ENCODE data around the gene ARHGAP6.

Gene ARHGAP6

DNA sequence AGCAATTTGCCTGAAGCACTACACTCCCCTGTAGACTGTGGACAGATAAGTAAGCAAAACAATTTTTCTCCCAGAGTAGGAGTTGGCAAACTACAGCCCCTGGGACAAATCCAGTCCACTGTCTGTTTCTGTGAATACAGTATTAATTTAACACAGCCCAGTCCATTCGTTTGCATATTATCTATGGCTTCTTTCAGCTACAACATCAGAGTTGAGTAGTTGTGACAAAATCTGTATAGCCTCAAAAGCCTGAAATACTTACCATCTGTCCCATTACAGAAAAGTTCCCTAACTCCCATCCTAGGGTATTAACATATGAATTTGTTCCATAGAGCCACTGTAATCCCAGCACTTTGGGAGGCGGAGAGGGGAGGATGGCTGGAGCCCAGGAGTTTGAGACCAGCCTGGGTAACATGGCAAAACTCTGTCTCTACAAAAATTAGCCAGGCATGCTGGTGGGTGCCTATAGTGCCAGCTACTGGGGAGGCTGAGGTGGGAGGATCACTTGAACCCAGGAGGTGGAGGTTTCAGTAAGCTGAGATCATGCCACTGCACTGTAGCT is 319.5 kb downstream of the ARHGAP6 start:
- no peak for DNase-seq

DNA sequence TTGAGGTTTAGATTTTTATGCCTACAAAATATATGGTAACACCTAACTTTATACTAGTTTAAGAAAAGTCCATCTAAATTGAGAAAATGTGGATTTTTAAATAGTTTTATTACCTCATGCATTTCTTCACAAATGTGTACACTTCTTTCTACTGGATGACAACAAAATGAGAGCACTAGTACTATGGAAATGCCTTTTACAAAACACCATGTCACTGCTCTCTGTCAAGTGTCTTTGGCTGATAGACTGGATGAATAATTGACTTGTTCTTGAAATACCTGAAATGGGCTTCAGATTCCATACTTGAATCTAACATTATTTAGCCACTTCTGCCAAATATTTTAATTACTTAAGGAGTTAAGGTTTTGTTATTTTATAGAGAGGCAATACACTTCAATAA is 323.0 kb downstream of the ARHGAP6 start:
- DNase-seq = no peak

DNA sequence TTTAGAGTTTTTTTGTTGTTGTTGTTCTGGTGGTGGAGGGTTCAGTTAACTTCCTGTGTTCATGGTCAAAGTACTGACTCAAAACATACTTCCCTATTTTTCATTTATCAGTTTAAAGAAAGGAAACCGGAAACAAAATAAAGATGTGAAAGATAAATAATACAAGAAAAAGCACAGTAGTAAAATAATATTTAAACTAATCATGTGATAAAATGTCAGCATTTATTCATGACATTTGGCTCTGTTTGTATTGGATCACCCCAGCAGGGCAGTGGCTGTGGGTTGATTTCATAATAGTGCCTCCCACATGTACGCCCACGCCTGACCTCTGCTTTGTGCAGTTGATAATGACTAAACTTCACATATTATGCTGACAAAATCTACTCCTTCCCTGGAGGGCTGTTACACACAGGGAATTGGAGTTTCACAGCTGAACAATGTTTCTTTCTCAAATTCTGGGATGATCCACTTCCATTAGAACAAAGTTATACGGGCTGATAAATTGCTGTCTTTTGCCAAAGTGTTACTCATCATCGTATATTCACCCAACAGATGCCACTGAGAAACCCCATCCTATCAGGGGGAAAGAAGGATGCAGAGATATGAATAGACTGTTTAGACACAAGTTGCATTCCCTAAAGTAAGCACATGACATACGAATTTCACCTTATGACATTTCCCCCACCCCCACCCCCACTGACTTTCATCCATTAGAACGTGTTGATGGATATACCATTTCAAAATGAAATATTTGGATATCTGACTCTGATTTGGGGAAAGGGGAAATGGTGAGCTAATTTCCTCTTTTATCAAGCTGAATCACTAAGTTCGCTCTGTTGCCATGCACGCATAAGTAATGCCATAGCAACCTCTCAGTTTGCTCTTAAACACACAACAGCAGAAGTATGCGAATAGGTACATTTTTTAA is 324.2 kb downstream of the ARHGAP6 start:
- peak; percentile 73 for DNase-seq

DNA sequence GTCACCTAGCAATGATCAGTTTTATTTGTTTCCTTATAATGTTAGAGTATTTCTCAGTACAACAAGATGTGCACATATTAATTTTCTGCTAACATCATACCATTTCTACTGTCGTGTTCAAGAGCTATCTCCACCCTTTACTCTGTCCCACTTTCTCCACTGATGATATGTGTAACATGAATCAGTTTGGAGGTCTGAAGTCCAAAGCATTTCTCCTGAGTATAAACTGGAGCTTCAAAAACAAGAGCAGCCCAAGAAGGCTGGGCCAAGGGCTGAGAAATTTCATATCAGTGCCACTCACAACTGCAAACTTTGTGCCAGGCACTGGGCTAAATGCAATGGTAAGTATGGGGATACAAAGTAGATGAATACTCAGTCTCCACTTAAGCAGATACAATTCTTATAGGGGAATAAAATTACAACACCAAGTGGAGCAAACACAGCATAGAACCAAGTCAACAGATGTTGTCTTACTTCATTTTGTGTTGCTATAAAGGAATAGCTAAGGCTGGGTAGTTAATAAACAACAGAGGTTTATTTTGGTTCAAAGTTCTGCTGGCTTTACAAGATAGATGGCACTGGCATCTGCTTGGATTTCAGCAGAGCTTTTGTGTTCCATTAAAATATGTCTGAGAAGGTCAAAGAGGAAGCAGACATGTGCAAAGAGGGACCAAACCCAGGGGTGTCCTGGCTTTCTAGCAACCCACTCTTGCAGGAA is 328.3 kb downstream of the ARHGAP6 start:
- no peak for DNase-seq

DNA sequence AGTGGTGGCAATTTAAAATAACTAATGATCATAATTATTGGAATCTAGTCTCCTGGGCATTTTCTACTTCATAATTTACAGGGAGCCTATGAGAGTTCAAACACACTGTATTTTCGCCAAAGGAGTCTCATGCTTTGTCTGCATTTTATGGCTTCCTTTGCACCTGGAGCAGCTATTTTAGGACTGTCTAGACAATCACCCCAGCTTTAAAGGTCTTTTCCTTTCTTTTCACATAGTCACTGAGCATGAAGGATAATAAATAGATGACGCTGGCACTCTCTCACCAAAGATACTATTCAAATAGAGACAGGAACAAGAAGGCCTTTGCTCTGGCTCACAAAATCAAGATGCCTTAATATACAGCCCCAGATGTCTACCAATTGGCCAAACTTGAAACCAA is 329.5 kb downstream of the ARHGAP6 start:
- DNase-seq = no peak

DNA sequence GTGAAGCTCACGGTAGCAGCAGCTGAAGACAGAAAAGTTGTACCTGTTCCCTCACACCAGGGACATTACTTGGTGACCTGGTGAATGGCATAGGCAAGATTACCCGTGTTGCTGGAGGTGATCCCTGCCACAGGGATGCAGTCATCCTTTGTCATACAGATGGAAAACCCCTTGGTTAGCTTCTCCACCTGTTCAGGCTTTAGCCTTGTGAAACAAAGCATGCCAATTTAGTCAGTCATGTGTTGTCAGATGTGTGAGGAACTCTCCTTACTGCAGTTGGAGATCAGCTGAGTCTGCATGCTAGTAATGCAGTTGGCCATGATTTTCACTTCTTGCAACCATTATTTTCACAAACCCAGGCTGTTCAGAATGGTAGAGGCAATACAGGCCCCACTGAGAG is 331.6 kb downstream of the ARHGAP6 start:
- no peak for DNase-seq

DNA sequence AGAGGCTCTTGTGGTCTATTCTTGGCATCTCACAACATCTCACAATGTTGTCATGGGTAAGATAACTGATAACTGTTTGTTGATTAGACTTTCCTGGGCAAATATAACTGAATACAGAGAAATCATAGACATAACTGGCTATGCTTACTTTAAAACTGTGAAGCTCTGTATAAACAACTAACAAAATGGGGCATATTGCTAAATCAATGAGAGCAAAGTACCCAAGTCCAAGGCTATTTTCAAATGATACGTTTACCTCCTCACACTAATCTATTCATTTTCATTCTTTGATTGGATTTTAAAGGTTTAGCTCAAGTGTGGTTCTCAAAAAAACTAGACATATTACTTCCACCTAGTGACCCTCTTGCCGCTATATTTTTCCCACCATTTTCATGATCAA is 333.9 kb downstream of the ARHGAP6 start:
- DNase-seq = no peak

DNA sequence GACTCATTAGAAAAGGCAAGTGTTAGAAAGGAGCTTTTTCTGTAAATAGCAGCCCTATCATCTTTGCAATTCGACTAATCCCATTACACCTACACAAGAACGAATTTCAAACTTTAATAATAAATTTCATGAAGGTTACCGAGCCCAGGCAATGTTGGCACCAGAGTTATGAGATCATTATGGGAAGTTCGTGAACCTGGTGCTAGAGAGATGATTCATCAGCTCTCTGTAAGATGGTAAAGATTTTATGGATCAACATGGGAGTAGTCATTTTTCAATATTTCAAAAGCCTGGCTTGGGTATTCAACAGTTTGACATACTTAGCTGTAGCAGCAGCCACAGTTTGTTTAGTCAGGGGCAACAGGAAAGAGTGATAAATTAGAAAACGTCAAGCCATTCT is 336.7 kb downstream of the ARHGAP6 start:
- no peak for DNase-seq

DNA sequence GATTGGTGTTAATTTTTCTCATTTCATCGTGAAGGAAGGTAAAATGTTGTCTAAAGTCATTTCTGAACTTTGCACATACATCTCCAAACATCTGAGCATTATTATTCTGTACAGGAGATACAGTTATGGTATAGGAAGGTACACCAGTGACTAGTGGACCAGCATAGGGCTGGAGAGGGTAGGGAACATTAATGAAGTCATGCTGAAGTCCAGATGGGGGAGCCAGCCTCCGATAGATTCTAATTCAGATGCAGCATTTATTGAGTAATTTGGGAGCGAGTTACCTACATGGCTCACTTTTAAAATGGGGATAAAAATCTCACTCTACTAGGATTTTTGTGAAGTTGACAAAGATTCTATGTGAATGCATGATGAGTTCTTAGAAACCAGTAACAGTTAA is 337.6 kb downstream of the ARHGAP6 start:
- no peak for DNase-seq

DNA sequence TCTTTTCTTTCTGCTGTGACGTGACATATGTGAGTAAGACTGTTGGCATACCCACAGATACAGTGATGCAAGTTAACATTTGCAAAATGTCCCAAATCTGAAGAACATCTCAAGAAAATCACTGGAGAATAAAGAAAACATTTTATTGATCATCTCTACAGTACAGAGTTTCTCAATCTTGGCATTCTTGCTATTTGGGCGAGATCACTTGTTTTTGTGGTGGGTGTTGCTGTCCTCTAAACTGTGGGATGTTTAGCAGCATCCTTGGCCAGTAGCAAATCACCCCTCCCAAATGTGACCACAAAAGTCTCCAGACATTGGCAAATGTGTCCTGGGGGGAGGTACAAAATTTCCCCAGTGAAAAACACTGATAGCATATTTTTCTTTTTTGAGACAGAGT is 343.7 kb downstream of the ARHGAP6 start:
- peak; percentile 41 for DNase-seq

DNA sequence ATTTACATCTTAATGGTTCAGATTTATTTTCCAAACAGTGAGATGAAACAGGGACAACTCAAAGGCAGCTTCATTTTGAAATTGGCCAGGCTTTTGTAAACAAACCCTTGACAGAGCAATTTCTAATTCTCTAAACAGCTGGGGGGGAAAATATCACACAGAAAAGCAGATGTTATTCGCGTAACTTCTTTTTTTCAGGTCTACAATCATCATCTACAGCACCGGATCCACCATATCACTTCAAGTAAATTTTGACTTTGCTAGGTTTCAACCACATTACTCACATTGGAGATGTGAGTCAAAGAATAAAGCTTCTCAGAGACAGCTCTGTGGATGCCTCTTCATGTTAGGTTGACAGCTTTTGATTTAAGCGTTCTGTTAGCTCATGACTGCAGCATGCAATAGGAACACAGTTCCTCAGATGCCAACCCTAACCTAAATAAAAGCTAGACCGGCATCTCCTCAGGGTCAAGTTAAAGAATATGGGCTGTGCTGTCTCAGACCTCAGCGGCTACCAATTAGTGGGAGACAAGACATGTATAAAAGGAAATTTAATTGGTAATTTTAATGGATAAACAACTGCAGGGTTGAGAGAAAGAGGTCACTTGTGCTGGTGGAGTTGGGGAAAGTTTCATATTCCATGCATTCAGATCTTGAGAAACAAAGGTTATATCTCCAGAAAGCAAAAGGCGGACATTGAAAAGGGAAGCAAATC is 345.8 kb downstream of the ARHGAP6 start:
- DNase-seq = no peak

DNA sequence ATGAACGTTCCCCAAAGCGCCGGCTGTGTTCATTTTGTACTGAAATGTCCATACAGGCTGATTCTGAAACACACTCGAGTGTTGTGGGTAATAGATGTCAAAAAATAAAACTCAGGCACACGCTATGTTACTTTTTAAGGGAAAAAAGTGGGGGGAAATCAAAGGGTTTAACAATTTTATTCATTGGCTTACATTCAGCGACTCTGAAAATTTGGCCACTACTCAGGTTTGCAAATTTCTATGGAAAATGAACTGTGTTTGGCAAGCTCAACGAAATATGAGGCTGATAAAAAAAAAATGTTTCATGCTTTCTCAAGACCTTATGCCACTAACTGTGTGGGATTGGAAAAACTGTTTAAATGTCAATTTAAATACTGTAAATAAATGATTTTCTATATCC is 354.0 kb downstream of the ARHGAP6 start:
- DNase-seq = no peak

DNA sequence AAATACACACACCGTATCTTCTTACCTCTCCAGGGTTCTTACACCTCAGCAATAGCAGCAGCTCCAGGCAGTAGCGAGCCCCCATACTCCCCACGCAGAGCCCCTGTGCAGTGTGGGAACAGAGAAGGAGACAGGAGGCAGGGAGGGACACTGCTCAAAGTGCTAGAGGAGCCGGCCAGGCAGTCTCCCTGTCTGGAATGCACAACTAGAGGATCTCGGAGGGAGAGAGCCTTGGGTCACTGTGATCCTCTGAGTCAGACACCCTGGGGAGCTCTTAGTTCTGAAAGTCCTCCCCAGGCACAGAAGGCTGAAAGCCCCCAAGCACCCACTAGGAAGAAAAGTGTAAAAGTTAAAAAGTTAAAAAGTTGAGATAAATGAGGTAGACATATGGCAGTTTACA is 356.5 kb downstream of the ARHGAP6 start:
- no peak for DNase-seq

DNA sequence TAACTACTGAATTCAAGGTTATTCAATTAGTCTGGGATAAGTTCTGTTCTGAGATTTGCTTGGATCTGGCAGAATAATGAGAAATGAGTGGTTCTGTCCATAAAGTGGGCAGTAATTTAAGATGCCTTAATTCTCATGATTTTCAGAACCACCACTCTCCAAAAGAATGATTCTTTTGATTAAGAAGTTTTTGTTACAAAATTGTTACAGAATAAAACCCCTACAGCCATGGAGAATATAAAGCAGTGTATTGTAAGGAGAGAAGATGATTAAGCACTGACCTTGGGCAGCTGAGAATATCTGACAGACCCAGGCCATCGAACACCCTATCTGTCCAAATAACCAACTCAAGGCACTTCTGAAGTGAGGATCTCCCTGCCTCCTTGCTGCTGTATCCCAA is 360.1 kb downstream of the ARHGAP6 start:
- no peak for DNase-seq

DNA sequence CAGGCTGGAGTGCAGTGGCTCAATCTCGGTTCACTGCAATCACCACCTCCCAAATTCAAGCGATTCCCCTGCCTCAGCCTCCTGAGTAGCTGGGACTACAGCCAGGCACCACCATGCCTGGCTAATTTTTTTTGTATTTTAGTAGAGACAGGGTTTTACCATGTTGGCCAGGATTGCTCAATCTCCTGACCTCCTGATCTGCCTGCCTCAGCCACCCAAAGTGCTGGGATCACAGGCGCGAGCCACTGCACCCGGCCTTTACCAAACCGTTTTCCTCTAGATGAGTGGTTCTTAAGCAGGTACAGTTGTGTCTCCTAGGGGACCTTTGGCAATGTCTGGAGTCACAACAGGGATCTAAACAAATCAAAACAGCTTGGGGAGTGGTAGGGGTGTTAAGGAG is 360.9 kb downstream of the ARHGAP6 start:
- DNase-seq = no peak

DNA sequence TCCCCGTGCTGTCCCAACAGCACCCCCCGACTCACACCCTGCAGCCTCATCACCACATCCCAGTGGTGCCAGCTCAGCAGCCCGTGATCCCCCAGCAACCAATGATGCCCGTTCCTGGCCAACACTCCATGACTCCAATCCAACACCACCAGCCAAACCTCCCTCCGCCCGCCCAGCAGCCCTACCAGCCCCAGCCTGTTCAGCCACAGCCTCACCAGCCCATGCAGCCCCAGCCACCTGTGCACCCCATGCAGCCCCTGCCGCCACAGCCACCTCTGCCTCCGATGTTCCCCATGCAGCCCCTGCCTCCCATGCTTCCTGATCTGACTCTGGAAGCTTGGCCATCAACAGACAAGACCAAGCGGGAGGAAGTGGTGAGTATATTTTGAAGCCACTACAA is 367.1 kb downstream of the ARHGAP6 start:
- no peak for DNase-seq

DNA sequence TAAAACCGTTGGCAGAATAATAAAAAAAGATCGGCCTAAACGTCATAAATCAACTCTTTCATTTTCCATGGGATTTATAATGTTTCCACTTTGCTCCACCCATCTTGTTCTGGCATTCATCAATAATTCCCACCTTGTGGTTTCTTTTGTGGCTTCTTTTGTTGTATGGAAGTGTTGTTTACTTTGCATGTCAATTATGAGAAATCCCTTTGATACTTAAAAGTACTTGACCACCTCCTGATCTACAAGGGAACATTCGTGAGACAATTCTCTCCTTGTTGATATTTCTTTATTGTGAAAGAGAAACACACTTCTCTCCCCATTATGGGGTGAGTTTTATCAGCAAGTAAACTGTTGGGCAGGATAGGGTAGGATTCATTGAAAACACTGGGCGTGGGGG is 369.7 kb downstream of the ARHGAP6 start:
- no peak for DNase-seq

DNA sequence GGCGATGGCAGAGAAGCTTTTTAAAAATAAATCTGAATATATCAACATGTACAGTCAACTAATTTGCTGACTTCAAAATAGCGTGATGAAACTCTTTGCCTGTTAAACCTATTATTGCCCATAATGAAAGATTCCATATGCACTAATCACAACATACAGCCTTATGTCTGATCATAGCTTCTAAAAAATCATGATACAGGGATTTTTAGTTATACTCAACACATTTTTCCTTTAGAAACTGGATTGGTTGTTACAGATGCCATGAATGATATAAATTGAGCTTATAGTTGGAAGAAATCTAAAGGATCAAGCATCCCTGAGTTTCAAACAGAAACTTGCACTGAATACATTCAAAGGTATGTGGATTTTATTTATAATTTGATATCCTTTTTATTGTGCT is 372.6 kb downstream of the ARHGAP6 start, which contains the start of gene AMELX:
Gene AMELX (plus strand): TSS at position 301 of the 400 bp plus-strand sequence. CDS start 1,376 bp downstream, outside the sequence.
- DNase-seq = no peak

DNA sequence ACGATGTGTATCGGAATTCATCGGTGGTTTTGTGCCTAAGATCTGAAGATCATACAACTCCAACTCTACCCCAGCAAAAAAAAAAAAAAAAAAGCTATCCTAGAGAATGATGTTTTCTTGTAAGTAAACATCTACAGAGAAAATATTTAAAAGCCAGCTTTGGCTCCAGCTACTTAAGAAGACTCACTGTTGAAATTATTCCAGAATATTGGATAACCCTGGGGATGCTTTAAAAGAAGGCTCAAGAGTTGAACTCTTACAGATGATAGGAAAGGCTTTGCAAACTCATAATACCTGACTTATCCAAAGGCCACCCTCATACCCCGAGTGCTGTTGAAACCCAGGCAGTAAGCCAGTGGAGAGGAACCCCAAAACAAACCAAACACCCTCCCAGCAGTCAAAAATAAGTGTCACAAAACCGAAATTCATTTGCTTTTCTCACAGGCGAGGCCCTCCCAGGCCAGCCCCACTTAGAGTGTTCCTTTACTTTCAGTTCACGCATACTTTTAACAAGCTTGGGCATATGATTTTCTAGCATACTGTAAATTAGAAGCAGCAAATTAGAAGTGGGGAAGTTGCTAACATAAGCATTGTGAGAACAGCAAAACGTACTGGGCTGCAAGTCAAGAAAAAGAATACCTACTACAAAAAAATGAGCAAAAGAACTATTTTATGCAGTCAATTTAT is 375.2 kb downstream of the ARHGAP6 start:
- DNase-seq = no peak

DNA sequence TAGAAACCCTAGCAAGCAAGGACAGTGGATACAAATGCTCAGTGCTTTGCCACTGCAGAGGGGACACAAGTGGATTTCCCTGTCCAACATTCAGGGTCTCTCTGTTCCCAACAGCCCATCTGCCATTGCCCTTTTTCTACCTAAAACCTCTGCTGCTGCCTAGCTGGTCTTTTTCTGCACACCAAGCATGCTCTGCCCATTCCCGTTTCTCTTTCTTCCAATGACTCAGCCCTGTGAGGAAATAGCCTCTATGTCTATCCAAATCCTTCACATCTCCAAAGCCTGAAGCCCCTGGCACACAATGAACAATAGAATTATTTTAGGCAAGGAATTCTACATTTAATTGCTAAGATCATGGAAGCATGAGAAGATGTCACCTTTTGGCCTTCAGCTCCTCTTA is 378.2 kb downstream of the ARHGAP6 start:
- DNase-seq = no peak

DNA sequence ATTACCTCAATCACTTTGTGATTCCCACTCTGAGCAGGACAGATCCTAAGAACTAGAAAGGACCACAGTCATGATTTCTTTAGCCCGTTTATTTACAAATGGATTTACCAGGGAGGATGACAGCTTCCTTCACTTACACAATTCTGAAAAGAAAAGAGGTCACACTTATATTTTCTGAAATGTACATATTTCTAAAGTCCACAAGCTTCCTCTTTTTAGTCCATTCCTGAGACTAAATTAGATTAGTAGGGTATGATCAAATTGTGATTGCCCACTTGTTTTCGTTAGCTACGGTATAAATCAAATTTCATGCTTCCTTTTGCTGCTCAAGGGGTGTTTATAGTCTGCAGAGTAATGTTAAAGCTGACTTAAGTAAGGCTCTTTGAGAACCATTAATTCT is 380.1 kb downstream of the ARHGAP6 start:
- DNase-seq = no peak

DNA sequence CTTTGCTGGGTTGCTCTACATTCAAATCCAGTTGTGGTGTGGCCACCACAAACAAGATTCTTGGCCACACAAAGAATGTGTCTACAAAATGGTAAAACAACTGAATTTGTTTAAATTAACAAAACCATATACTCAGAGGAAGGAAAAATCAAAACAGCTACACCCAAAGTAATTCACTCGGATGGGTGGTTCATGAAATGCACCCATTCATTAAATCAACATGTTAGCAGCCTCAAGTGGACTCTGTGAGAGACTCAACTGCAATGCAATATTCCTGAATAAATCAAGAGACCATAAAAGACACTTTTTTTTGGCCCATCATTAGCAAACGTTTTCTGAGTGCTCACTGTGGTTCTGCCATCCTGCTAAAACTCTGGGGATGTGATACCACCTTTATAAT is 383.7 kb downstream of the ARHGAP6 start:
- no peak for DNase-seq

DNA sequence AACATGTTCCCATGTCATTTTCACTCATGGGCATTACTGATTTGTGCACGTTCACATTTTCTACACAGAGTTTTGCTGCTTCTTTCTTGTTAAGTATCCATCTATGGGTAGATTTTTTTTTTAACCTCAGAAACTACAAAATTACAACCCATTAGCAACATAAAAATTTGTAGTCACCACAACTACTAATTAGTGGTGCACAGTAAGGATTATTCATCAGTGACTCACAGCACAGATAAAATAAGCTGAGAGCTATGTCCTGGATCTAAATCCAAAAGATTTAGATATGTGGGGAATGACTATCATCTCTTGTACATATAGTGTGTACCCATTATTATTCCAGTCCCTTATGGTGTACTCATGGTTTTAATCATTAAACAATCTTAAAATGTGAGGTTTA is 392.2 kb downstream of the ARHGAP6 start:
- DNase-seq = no peak

All from hematopoietic multipotent progenitor cell treated with erythropoietin and hydrocortisone succinate and interleukin-3 and kit ligand, for 6 days (in vitro differentiated cells).